ENCODE data around the gene MDFIC2.

GRCh38 chr3:70277304-70277703 lies 35.1 kb downstream of the MDFIC2 start:
- no peak for TF ChIP-seq CTCF (conservative IDR thresholded peaks at IDR 0.05; ENCODE audit: low read depth in 2 of 2)
- no peak for TF ChIP-seq NANOG (IDR thresholded peaks at IDR 0.05; ENCODE audit: borderline replicate concordance)
- TF ChIP-seq POLR2AphosphoS5 (IDR thresholded peaks at IDR 0.05; ENCODE audit: low read depth) = no peak
